Measurements from ENCODE around the gene FBN1. TPM values are rescaled to one million over a fixed set of nuclear protein-coding genes. Genes with fewer than 3 reads are reported as not detected.

The FBN1 gene
- total RNA-seq, 1 experiment from 2014 or later = 18.1 TPM

- no peak for DNase-seq (ENCODE audit: low spot score)
These were observed 91.4 kb downstream of the FBN1 start for GRCh38 chr15:48554112-48554511.

GRCh38 chr15:48553559-48553958 lies 92.0 kb downstream of the FBN1 start:
- no peak for DNase-seq (ENCODE audit: low spot score)

DNA sequence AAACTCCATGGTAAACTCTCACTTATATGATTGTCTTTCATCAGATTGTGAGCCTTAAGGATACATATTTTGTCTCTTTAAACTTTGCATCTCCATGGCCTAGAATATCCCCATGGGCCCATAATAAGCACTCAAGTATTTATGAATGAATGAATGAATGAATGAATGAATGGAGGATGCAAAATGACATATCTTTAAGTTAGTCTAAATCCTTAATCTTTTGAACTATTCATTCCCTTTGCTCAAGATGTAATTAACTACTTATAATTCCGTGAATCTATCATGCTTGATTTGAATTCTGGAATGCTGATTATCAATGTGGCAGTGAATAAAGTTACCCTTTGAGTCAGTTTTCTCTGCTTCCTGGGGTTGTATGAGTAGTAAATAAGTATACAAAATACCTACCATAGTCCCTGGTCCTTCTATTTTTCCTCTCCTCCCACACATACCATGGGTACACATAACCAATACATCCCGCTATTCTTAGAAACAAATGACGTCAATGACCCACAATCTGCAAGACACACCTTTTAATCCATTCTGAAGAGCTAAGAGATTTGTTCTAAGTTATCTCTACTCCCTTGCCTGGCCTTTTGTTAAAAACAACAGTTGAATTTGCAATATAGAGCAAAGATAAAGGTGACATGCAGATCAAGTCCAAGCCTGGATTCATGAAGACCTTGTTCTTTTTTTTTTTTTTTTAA lies 94.5 kb downstream of the FBN1 start:
- no peak for DNase-seq (ENCODE audit: low spot score)

DNA sequence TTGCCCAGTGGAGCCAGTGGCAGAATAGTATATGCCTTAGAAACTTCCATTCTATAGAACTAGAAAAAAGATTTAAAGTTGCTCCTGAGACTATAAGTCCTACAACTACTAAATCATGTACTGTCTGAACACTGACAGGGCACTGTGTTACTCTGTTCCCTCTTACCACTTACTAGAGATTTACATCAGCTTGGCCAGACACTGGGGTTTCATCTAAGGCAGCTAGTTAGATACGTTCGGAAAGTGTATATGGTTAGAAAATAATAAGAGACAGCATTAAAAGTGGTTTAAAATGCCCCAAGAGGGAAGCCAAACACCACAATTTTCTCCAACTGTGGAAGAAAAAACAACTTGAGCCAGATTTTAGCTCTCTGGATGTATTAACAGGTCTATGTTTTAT lies 97.1 kb downstream of the FBN1 start:
- DNase-seq (ENCODE audit: low spot score) = no peak

- DNase-seq (ENCODE audit: low spot score) = no peak
These were observed 98.2 kb downstream of the FBN1 start for GRCh38 chr15:48547286-48547685.

GRCh38 chr15:48546296-48546695 lies 99.2 kb downstream of the FBN1 start:
- DNase-seq (ENCODE audit: low spot score) = no peak

DNA sequence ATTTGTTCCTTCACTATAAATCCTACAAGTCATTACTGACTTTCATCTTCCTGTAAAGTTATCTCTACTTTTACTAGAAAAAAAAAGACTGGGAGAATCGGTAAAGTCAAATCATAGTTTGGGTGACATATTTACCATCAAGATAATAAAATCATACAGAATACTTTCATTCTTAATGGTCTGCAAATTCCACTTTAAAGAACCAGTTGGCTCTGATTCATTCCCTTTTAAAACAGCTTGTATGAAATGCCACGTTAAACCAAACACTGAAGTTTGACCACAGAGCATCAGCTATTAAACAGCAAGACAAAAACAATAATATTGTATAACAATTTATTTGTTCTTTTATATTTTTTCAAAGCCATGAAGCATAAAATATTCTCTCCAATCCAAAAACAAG lies 100.7 kb downstream of the FBN1 start:
- DNase-seq (ENCODE audit: low spot score) = no peak

GRCh38 chr15:48541341-48542278 lies 103.9 kb downstream of the FBN1 start:
- DNase-seq (ENCODE audit: low spot score) = peak; percentile 92

GRCh38 chr15:48540756-48541155 lies 104.8 kb downstream of the FBN1 start:
- DNase-seq (ENCODE audit: low spot score) = no peak

DNA sequence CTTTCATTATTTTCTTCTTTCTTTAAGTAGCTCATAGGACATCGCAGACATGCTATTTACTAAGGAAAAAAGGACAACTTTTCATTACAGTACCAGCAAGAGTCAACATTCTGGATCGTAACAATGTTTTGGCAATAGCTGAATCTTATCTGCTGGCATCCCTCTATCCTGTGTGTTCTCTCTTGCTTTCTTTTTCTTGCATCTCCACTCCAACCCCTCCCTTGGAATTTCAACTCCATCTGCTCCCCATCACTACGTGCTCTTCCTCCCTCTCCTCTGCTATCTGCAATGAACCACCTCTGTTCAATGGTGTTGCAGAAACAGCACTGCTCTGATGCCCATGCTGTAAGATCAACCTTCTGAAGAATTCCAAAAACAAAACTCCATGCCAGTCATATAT lies 106.6 kb downstream of the FBN1 start:
- no peak for DNase-seq (ENCODE audit: low spot score)

- DNase-seq (ENCODE audit: low spot score) = no peak
These were observed 108.0 kb downstream of the FBN1 start for GRCh38 chr15:48537271-48538113.

- DNase-seq (ENCODE audit: low spot score) = no peak
These were observed 108.8 kb downstream of the FBN1 start for GRCh38 chr15:48536681-48537091.

DNA sequence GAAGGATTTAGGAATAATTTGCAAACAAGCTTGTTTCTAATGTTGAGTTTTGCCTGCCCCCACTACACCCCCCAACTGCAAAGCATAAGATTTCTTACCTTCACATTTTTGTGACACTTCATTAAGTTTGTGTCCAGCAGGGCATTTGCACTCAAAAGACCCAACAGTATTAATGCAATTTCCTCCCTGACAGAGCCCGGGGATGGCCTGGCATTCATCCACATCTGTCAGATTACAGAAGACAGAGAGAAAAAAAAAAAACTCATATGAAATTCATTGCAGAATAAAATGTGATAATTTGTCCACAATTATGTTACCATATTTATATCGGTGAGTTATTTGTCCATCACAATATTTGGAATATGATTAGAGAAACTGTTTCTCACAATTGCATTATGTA lies 111.5 kb downstream of the FBN1 start:
- no peak for DNase-seq (ENCODE audit: low spot score)

GRCh38 chr15:48532946-48533345 lies 112.6 kb downstream of the FBN1 start:
- no peak for DNase-seq (ENCODE audit: low spot score)

- no peak for DNase-seq (ENCODE audit: low spot score)
These were observed 115.0 kb downstream of the FBN1 start for GRCh38 chr15:48530528-48530927.

- no peak for DNase-seq (ENCODE audit: low spot score)
These were observed 116.6 kb downstream of the FBN1 start for GRCh38 chr15:48528921-48529320.

DNA sequence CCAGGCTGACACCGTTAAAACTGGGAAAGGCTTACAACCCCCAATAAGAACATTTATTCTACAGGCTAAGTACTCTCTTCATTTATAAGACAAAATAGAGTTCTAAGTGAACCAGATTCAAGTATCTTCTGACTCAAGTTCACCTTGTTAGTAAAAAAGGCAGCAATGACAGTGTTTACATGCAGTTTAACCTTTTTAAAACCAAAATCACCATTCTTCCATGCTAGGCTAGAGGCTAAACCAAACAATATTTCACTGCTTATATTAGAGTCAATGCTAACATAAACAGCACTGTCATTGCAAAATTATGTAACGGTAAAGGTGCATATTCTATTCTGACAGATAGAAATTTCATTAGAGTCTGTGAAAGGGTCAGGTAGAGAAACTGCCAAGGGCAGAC lies 118.0 kb downstream of the FBN1 start:
- DNase-seq (ENCODE audit: low spot score) = no peak

GRCh38 chr15:48522911-48523310 lies 122.6 kb downstream of the FBN1 start:
- DNase-seq (ENCODE audit: low spot score) = no peak

GRCh38 chr15:48522123-48522522 lies 123.4 kb downstream of the FBN1 start:
- DNase-seq (ENCODE audit: low spot score) = no peak

- no peak for DNase-seq (ENCODE audit: low spot score)
These were observed 124.9 kb downstream of the FBN1 start for GRCh38 chr15:48520376-48521155.

GRCh38 chr15:48516121-48516520 lies 129.4 kb downstream of the FBN1 start:
- DNase-seq (ENCODE audit: low spot score) = no peak

Measured in H4 (cell line).